Adipocyte (in vitro differentiated cells): ENCODE results near the gene ZNF701.
"Not testable (repeated sequence)": the region's sequence is repeated elsewhere in the genome, so short reads cannot be mapped to it uniquely, and the experiment has no call there.

Experiments
- DNase-seq: peaks from one replicate; pipeline ENCODE4 v3.0.0-alpha.2; 2015; ENCODE audit warnings: low read depth
- H3K27me3 ChIP-seq: replicated peaks from 2 replicates; pipeline ENCODE4 v1.7.0; 2013; ENCODE audit warnings: mild to moderate bottlenecking, low read length, moderate library complexity; ENCODE audit not compliant: control insufficient read depth, insufficient read depth
- H3K36me3 ChIP-seq: 2 replicates; pipeline ENCODE4 v1.7.0; 2013; ENCODE audit warnings: low read length, mild to moderate bottlenecking, moderate library complexity; ENCODE audit not compliant: control insufficient read depth, insufficient read depth, severe bottlenecking
- H3K4me1 ChIP-seq: 2 replicates; pipeline ENCODE4 v1.7.0; 2013; ENCODE audit warnings: mild to moderate bottlenecking, low read length, moderate library complexity; ENCODE audit not compliant: control insufficient read depth, insufficient read depth
- H3K4me3 ChIP-seq: 2 replicates; pipeline ENCODE4 v1.7.0; 2013; ENCODE audit warnings: mild to moderate bottlenecking, low read length, moderate library complexity
- H3K9ac ChIP-seq: 2 replicates; pipeline ENCODE4 v1.7.0; 2013; ENCODE audit warnings: mild to moderate bottlenecking, low read length, moderate library complexity
- H3K9me3 ChIP-seq: 2 replicates; pipeline ENCODE4 v1.7.0; 2013; ENCODE audit warnings: mild to moderate bottlenecking, low read length, moderate library complexity; ENCODE audit not compliant: control insufficient read depth

ZNF701 gene

DNA sequence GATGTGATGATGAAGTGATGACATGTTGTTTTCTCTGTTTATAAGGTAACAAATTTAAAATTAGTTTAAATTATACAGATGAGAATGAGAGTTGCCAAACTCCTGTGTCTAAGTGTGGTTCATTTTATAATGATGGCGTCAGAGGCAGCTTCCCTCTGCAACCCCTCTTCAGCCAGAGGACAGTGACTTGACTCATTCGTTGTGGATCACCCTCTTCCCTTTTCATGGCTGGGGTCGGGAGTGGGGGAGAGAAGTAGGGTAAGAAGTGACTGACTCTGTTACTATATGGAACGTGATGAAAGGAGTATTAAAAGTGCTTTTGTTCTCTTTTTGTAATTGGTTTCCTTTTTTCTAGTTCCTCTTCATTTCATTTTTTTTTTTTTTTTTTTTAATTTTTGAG is 31.3 kb upstream of the ZNF701 start:
- H3K36me3 ChIP-seq, result peaks cover 19% of the 10 kb centered on the region
- not testable (repeated sequence) for H3K9ac ChIP-seq, H3K4me1 ChIP-seq, DNase-seq, H3K27me3 ChIP-seq, H3K4me3 ChIP-seq, H3K9me3 ChIP-seq

DNA sequence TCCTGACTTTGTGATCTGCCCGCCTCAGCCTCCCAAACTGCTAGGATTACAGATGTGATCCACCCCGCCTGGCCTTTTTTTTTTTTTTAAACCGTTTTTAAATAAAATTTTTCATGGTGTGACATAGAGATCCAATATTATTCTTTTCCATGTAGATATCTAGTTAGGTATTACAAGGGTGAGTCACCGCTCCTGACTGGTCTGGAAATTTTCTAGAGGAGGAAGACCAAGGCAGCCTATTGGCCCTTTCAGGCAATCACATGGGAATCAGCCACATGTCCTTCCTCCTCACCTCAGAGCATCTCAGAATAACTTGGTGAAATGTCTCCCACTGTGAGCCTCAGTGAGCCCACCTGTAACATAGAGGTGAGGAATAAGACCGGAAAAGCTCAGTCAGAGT is 28.9 kb upstream of the ZNF701 start:
- H3K9ac ChIP-seq, H3K4me3 ChIP-seq, DNase-seq, H3K4me1 ChIP-seq, H3K27me3 ChIP-seq, H3K9me3 ChIP-seq: not testable (repeated sequence)
- H3K36me3 ChIP-seq, result peaks cover 40% of the 10 kb centered on the region

DNA sequence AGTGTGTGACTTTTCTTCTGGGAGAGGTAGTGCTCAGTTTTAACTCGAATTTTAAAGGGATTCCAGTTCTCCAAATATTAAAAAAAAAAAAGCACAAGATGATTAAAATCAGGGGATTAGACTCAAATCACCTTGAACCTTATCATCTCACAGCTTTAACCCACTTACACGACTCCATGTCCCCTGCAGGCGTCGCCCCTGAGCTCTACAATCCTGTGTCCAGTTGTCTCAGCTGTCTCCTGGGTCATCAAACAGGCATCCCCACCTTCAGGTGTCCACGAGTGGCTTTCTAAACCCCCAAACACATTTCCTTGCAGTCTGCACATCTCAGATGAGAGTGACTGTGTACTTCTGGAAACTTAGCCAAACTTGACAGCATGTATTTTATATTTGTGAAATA is 28.5 kb upstream of the ZNF701 start:
- H3K9ac ChIP-seq, result no peak overlapping the region
- no peaks in the 10 kb centered on the region for H3K4me1 ChIP-seq
- no peak for DNase-seq
- no peak overlapping the region for H3K4me3 ChIP-seq
- H3K9me3 ChIP-seq, result peaks cover 8% of the 10 kb centered on the region
- peaks cover 44% of the 10 kb centered on the region for H3K36me3 ChIP-seq
- no peaks in the 10 kb centered on the region for H3K27me3 ChIP-seq

DNA sequence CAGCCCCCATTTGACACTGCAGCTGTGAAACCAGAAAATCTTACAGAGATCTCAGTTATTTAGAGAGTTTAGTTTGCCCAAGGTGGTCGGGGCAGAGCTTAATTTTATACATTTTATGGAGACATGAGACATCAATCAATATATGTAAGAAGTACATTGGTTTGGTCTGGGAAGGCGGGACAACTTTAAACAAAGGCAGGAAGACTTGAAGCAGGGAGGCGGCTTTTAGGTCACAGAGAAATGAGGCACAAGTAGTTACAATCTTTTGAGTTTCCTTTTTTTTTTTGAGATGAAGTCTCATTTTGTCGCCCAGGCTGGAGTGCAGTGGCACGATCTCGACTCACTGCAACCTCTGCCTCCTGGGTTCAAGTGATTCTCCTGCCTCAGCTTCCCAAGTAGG is 27.5 kb upstream of the ZNF701 start:
- Histone ChIP-seq H3K36me3 (peaks cover 53% of the 10 kb centered on the region), H3K9me3 (peaks cover 14% of the 10 kb centered on the region)
- not testable (repeated sequence) for H3K9ac ChIP-seq, H3K27me3 ChIP-seq, H3K4me1 ChIP-seq, DNase-seq, H3K4me3 ChIP-seq

DNA sequence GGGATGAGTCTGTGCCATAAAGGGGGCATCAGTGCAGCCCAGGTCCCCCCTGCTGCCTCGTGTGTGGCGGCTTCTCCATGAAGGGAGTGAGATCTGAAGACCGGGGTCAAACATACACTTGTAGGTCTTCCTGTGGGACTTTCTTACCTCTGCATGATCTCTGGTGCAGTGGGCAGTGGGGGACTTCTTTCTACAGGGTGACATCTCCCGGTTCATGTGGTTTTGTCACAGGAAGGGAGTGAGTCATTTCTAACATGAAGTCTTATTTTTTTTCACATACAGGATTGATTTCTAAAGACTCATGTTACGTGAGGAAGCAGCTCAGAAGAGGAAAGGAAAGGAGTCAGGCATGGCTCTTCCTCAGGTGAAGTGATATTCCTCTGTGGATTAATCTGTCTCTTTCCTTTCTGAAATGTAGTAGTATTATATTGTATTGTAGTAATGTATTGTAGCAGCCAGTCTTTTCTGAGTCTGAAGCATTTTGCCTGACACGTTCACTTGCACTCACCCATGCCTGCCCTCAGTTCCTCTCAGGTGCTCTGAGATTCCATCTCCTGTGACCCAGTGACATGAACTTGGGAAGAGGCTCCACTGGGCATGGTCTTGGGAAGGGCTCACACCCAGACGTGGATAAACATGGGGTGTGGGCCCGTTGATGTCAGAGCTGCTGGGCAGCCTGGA is 27.0 kb upstream of the ZNF701 start:
- Histone ChIP-seq H3K27me3 (no peaks in the 10 kb centered on the region), H3K9ac (no peak overlapping the region), H3K4me1 (no peaks in the 10 kb centered on the region), H3K36me3 (peaks cover 59% of the 10 kb centered on the region), H3K9me3 (peaks cover 18% of the 10 kb centered on the region), H3K4me3 (no peak overlapping the region)
- no peak for DNase-seq

DNA sequence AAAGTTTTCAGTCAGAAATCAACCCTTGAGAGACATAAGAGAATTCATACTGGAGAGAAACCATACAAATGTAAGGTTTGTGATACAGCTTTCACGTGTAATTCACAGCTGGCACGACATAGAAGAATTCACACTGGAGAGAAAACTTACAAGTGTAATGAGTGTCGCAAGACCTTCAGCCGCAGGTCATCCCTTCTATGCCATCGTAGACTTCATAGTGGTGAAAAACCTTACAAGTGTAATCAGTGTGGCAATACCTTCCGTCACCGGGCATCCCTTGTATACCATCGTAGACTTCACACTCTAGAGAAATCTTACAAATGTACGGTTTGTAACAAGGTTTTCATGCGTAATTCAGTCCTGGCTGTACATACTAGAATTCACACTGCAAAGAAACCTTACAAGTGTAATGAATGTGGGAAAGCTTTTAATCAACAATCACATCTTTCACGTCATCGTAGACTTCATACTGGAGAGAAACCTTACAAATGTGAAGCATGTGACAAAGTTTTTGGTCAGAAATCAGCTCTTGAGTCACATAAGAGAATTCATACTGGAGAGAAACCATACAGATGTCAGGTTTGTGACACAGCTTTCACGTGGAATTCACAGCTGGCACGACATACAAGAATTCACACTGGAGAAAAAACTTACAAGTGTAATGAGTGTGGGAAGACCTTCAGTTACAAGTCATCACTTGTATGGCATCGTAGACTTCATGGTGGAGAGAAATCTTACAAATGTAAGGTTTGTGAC is 15.7 kb upstream of the ZNF701 start:
- no peak overlapping the region for H3K9ac ChIP-seq
- no peaks in the 10 kb centered on the region for H3K4me1 ChIP-seq
- H3K36me3 ChIP-seq, result peaks cover 87% of the 10 kb centered on the region
- no peak for DNase-seq
- H3K9me3 ChIP-seq, result peaks cover 96% of the 10 kb centered on the region
- peak overlapping the region; percentile 73 for H3K4me3 ChIP-seq
- no peaks in the 10 kb centered on the region for H3K27me3 ChIP-seq

DNA sequence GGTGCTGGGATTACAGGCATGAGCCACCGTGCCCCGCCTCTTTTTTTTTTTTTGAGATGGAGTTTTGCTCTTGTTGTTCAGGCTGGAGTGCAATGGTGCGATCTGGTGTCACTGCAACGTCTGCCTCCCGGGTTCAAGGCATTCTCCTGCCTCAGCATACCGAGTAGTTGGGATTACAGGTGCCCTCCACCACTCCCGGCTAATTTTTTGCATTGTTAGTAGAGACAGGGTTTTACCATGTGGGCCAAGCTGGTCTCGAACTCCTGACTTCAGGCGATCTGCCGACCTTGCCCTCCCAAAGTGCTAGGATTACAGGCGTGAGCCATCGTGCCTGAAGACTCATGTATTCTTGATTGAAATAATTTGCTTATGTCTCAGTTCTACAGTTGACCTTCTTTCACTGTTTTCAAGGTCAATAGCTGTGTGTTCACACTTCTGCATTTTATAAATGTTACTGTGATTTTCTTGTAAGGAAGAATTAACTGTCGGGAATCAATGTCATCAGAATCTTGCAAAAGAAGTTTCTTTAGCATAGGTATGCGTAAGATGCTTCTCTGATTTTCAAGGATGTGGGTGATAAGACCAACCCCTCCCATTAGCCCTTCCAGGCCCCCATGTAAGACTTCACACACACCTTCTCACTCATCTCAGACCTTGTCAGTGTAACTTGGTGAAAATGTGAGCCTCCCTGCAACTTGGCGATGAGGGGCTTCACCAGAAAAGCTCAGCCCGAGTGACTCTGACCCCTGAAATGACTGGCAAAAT is 12.7 kb upstream of the ZNF701 start:
- peaks cover 93% of the 10 kb centered on the region for H3K9me3 ChIP-seq
- H3K4me3 ChIP-seq, result peak overlapping the region; percentile 62
- peaks cover 77% of the 10 kb centered on the region for H3K36me3 ChIP-seq
- H3K4me1 ChIP-seq, result no peaks in the 10 kb centered on the region
- no peak overlapping the region for H3K9ac ChIP-seq
- no peaks in the 10 kb centered on the region for H3K27me3 ChIP-seq
- no peak for DNase-seq

DNA sequence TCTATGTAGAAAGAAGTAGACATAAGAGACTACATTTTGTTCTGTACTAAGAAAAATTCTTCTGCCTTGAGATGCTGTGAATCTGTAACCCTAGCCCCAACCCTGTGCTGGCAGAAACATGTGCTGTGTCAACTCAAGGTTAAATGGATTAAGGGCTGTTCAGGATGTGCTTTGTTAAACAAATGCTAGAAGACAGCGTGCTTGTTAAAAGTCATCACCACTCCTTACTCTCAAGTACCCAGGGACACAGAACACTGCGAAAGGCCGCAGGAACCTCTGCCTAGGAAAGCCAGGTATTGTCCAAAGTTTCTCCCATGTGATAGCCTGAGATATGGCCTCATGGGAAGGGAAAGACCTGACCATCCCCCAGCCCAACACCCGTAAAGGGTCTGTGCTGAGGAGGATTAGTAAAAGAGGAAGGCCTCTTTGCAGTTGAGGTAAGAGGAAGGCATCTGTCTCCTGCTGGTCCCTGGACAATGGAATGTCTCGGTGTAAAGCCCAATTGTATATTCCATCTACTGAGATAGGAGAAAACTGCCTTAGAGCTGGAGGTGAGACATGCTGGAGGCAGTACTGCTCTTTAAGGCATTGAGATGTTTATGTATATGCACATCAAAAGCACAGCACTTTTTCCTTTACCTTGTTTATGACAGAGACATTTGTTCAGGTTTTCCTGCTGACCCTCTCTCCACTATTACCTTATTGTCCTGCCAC is 11.2 kb upstream of the ZNF701 start:
- Histone ChIP-seq H3K9me3 (peaks cover 93% of the 10 kb centered on the region), H3K4me3 (peak overlapping the region; percentile 27), H3K36me3 (peaks cover 77% of the 10 kb centered on the region)
- not testable (repeated sequence) for DNase-seq, H3K4me1 ChIP-seq, H3K27me3 ChIP-seq, H3K9ac ChIP-seq

DNA sequence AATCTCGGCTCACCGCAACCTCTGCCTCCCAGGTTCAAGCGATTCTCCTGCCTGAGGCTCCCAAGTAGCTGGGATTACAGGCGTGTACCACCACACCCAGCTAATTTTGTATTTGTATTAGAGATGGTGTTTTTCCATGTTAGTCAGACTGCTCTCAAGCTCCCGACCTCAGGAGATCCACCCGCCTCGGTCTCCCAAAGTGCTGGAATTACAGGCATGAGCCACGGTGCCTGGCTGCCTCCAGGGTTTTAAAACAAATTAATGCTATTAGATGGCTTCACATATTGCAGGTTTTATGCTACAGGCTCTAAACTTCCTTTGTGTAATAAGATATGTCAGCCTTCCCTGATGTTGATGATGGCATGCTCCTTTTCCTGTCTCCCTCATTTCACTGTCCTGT is 8.5 kb upstream of the ZNF701 start:
- H3K9me3 ChIP-seq, result peaks cover 86% of the 10 kb centered on the region
- not testable (repeated sequence) for H3K9ac ChIP-seq, DNase-seq, H3K27me3 ChIP-seq, H3K4me1 ChIP-seq
- H3K4me3 ChIP-seq, result peak overlapping the region; percentile 16
- peaks cover 64% of the 10 kb centered on the region for H3K36me3 ChIP-seq

DNA sequence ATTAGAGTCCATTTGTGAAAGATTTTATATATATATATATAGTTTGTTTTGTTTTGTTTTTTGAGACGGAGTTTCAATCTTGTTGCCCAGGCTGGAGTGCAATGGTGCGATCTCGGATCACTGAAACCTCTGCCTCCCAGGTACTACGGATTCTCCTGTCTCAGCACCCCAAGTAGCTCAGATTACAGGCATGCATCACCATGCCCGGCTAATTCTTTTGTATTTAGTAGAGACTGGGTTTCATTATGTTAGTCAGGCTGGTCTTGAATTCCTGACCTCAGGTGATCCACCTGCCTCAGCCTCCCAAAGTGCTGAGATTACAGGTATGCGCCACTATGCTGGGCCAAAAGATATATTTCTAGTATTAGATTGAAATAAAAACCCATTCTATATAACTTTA is 4.0 kb upstream of the ZNF701 start:
- peaks cover 50% of the 10 kb centered on the region for H3K9me3 ChIP-seq
- H3K4me3 ChIP-seq, result no peak overlapping the region
- H3K4me1 ChIP-seq, result peaks cover 10% of the 10 kb centered on the region
- no peak overlapping the region for H3K9ac ChIP-seq
- no peak for DNase-seq
- H3K27me3 ChIP-seq, result no peaks in the 10 kb centered on the region
- H3K36me3 ChIP-seq, result peaks cover 29% of the 10 kb centered on the region

DNA sequence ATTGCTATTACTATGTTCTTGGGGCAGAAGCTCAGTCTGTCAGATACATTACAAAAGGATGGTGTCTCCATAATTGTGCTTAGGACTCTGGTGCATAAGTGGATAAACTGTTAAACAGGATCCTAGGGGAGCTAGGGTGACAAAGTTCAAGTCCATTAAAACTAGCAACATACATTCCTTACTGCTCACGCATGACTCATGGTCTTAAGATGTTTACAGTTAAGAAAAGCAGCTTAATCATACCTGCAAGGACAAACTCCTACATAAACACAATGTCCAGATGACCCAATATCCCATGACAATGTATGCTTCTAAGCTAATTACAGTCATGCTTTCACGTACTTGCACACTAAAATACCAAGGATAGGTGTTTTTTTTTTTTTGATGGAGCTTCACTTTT is 3.5 kb upstream of the ZNF701 start:
- Histone ChIP-seq H3K9ac (no peak overlapping the region), H3K36me3 (peaks cover 25% of the 10 kb centered on the region), H3K9me3 (peaks cover 46% of the 10 kb centered on the region), H3K27me3 (no peaks in the 10 kb centered on the region), H3K4me1 (peaks cover 10% of the 10 kb centered on the region), H3K4me3 (no peak overlapping the region)
- DNase-seq, result peak; percentile 20
